ENCODE measurements around the gene KLHL1.

DNA sequence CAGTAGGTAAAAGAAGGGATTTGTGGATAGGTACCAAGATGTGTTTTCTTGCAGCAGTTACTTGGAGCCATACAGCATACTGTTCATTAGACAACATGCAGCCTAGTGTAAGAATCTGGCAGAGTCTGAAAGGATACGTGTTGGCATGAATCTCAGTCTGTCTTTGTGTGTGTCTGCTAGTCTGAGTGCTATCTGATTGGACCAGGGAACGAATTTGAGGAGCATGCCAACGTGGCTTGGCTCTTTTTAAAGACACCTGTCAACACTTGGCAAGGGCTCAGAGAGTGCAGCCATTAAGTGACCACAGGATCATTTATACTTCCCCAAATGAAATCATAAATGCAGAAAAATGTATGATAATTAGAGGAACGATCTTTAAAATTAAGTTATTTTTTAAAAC lies 28.2 kb downstream of the KLHL1 start:
- TF ChIP-seq, protein P1, sequence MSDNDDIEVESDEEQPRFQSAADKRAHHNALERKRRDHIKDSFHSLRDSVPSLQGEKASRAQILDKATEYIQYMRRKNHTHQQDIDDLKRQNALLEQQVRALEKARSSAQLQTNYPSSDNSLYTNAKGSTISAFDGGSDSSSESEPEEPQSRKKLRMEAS (IDR thresholded peaks at IDR 0.05), result no peak
- TF ChIP-seq, protein P2, sequence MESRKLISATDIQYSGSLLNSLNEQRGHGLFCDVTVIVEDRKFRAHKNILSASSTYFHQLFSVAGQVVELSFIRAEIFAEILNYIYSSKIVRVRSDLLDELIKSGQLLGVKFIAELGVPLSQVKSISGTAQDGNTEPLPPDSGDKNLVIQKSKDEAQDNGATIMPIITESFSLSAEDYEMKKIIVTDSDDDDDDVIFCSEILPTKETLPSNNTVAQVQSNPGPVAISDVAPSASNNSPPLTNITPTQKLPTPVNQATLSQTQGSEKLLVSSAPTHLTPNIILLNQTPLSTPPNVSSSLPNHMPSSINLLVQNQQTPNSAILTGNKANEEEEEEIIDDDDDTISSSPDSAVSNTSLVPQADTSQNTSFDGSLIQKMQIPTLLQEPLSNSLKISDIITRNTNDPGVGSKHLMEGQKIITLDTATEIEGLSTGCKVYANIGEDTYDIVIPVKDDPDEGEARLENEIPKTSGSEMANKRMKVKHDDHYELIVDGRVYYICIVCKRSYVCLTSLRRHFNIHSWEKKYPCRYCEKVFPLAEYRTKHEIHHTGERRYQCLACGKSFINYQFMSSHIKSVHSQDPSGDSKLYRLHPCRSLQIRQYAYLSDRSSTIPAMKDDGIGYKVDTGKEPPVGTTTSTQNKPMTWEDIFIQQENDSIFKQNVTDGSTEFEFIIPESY (IDR thresholded peaks at IDR 0.05), result no peak
- TF ChIP-seq, protein P3, sequence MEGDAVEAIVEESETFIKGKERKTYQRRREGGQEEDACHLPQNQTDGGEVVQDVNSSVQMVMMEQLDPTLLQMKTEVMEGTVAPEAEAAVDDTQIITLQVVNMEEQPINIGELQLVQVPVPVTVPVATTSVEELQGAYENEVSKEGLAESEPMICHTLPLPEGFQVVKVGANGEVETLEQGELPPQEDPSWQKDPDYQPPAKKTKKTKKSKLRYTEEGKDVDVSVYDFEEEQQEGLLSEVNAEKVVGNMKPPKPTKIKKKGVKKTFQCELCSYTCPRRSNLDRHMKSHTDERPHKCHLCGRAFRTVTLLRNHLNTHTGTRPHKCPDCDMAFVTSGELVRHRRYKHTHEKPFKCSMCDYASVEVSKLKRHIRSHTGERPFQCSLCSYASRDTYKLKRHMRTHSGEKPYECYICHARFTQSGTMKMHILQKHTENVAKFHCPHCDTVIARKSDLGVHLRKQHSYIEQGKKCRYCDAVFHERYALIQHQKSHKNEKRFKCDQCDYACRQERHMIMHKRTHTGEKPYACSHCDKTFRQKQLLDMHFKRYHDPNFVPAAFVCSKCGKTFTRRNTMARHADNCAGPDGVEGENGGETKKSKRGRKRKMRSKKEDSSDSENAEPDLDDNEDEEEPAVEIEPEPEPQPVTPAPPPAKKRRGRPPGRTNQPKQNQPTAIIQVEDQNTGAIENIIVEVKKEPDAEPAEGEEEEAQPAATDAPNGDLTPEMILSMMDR (IDR thresholded peaks at IDR 0.05; ENCODE audit: low read depth, low read length, missing input control), result no peak
- TF ChIP-seq TAF1 (conservative IDR thresholded peaks at IDR 0.05) (no peak), RAD21 (IDR thresholded peaks at IDR 0.05) (no peak), EGR1 (IDR thresholded peaks at IDR 0.05; ENCODE audit: low read depth in 2 of 2) (no peak), GABPA (IDR thresholded peaks at IDR 0.05 in 1 of 2, conservative IDR thresholded peaks at IDR 0.05 in 1 of 2) (no peak), JUND (IDR thresholded peaks at IDR 0.05) (no peak), RXRA (IDR thresholded peaks at IDR 0.05) (no peak), YY1 (IDR thresholded peaks at IDR 0.05) (no peak)
- TF ChIP-seq, protein P4, sequence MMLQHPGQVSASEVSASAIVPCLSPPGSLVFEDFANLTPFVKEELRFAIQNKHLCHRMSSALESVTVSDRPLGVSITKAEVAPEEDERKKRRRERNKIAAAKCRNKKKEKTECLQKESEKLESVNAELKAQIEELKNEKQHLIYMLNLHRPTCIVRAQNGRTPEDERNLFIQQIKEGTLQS (IDR thresholded peaks at IDR 0.05), result no peak
- TF ChIP-seq, protein P5, sequence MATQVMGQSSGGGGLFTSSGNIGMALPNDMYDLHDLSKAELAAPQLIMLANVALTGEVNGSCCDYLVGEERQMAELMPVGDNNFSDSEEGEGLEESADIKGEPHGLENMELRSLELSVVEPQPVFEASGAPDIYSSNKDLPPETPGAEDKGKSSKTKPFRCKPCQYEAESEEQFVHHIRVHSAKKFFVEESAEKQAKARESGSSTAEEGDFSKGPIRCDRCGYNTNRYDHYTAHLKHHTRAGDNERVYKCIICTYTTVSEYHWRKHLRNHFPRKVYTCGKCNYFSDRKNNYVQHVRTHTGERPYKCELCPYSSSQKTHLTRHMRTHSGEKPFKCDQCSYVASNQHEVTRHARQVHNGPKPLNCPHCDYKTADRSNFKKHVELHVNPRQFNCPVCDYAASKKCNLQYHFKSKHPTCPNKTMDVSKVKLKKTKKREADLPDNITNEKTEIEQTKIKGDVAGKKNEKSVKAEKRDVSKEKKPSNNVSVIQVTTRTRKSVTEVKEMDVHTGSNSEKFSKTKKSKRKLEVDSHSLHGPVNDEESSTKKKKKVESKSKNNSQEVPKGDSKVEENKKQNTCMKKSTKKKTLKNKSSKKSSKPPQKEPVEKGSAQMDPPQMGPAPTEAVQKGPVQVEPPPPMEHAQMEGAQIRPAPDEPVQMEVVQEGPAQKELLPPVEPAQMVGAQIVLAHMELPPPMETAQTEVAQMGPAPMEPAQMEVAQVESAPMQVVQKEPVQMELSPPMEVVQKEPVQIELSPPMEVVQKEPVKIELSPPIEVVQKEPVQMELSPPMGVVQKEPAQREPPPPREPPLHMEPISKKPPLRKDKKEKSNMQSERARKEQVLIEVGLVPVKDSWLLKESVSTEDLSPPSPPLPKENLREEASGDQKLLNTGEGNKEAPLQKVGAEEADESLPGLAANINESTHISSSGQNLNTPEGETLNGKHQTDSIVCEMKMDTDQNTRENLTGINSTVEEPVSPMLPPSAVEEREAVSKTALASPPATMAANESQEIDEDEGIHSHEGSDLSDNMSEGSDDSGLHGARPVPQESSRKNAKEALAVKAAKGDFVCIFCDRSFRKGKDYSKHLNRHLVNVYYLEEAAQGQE (IDR thresholded peaks at IDR 0.05), result no peak

Data from liver (tissue), 3 donors.